NCI-H1092 treated with DMSO at 0.1 percent for 48 hours (cell line): ENCODE data around the gene ZNF41.
A peak's percentile ranks its signal among the peaks of the same experiment; 100 is the strongest.
"Not testable (repeated sequence)": the region's sequence is repeated elsewhere in the genome, so short reads cannot be mapped to it uniquely, and the experiment has no call there.

Experiments used
- DNase-seq: peaks from one replicate; lab custom pipeline; 2025; lab: John Stamatoyannopoulos, UW

The ZNF41 gene

GRCh38 chrX:47482512-47483305 lies at the start of gene ZNF41:
TSS of gene ZNF41 (minus strand) at chrX:47483222. CDS start at chrX:47467481, 15,741 bp downstream.
- DNase-seq = peak; percentile 87

GRCh38 chrX:47530049-47530448 lies 47.0 kb upstream of the ZNF41 start:
- no peak for DNase-seq

- no peak for DNase-seq
These were observed 46.5 kb upstream of the ZNF41 start for GRCh38 chrX:47529548-47529947.

- no peak for DNase-seq
These were observed 40.7 kb upstream of the ZNF41 start for GRCh38 chrX:47523713-47524166.

- DNase-seq = peak; percentile 85
These were observed 40.3 kb upstream of the ZNF41 start for GRCh38 chrX:47523297-47523696.

GRCh38 chrX:47518144-47518543 lies 35.1 kb upstream of the ZNF41 start:
- DNase-seq = no peak

GRCh38 chrX:47515941-47516665 lies 33.1 kb upstream of the ZNF41 start:
- DNase-seq = no peak

- DNase-seq = no peak
These were observed 31.7 kb upstream of the ZNF41 start for GRCh38 chrX:47514533-47515235.

- DNase-seq = peak; percentile 34
These were observed 30.3 kb upstream of the ZNF41 start for GRCh38 chrX:47513034-47513965.

GRCh38 chrX:47512383-47512782 lies 29.4 kb upstream of the ZNF41 start:
- DNase-seq = not testable (repeated sequence)

- no peak for DNase-seq
These were observed 24.3 kb upstream of the ZNF41 start for GRCh38 chrX:47507153-47507867.

- DNase-seq = no peak
These were observed 20.1 kb upstream of the ZNF41 start for GRCh38 chrX:47503151-47503550.

- DNase-seq = no peak
These were observed 19.5 kb upstream of the ZNF41 start for GRCh38 chrX:47502316-47503125.

- DNase-seq = no peak
These were observed 18.4 kb upstream of the ZNF41 start for GRCh38 chrX:47501226-47502074.

- no peak for DNase-seq
These were observed 17.5 kb upstream of the ZNF41 start for GRCh38 chrX:47500554-47500953.

- DNase-seq = no peak
These were observed 16.3 kb upstream of the ZNF41 start for GRCh38 chrX:47499293-47499692.

- DNase-seq = no peak
These were observed 15.4 kb upstream of the ZNF41 start for GRCh38 chrX:47498411-47498810.

- DNase-seq = no peak
These were observed 14.4 kb upstream of the ZNF41 start for GRCh38 chrX:47497271-47497888.

GRCh38 chrX:47492133-47492532 lies 9.1 kb upstream of the ZNF41 start:
- not testable (repeated sequence) for DNase-seq
